Sigmoid colon (tissue), 7 donors: ENCODE data around the gene KRTAP10-4. TPM values are rescaled to one million over a fixed set of nuclear protein-coding genes. Genes with fewer than 3 reads are reported as not detected.
A peak's percentile ranks its signal among the peaks of the same experiment; 100 is the strongest.

ENCODE experiments used
- DNase-seq: peaks from one replicate; pipeline ENCODE4 v3.0.0-alpha.2; 2019
- H3K27ac ChIP-seq, 4 donors: fragments of 200-600 bp; sonication (generic); one replicate each; pipeline ENCODE4 v1.5.1; 2016 to 2019; ENCODE audit warnings: mild to moderate bottlenecking in 1 of 4
- H3K27me3 ChIP-seq, 3 donors: fragments of 200-600 bp; sonication (generic); one replicate each; pipeline ENCODE4 v1.5.1; 2019; ENCODE audit warnings: mild to moderate bottlenecking in 1 of 3
- H3K36me3 ChIP-seq, 4 donors: fragments of 200-600 bp; sonication (generic); one replicate each; pipeline ENCODE4 v1.5.1; 2016 to 2019
- H3K4me1 ChIP-seq, 4 donors: fragments of 200-600 bp; sonication (generic); one replicate each; pipeline ENCODE4 v1.5.1; 2017 to 2019
- H3K4me3 ChIP-seq, 4 donors: fragments of 200-600 bp; sonication (generic); one replicate each; pipeline ENCODE4 v1.5.1; 2017 to 2019; ENCODE audit warnings: mild to moderate bottlenecking in 2 of 4, moderate library complexity in 1 of 4
- H3K9me3 ChIP-seq, 4 donors: fragments of 200-600 bp in 3 of 4; sonication (generic) in 3 of 4; one replicate each; pipeline versions ENCODE4 v1.5.1 to v1.6.1; 2013 to 2019
- EP300 ChIP-seq, 4 donors: sonication (generic); formaldehyde crosslinking; IDR thresholded peaks; one replicate each; pipeline ENCODE4 v1.6.1; 2017; ENCODE audit warnings: antibody characterized with exemption in 4 of 4
- POLR2A ChIP-seq, 2 donors: fragments of 450-650 bp; IDR thresholded peaks; one replicate each; pipeline ENCODE4 v1.6.1; 2016; ENCODE audit warnings: antibody characterized with exemption in 2 of 2, mild to moderate bottlenecking in 2 of 2, moderate library complexity in 2 of 2
- POLR2AphosphoS5 ChIP-seq, 4 donors: sonication (generic); formaldehyde crosslinking; IDR thresholded peaks; one replicate each; pipeline ENCODE4 v1.6.1; 2017; ENCODE audit warnings: antibody characterized with exemption in 4 of 4
- WGBS, 2 donors: extraction: QIAGEN DNeasy Blood & Tissue Kit; methylation state at CpG; one replicate each; pipeline ENCODE4 v1.1.7; 2013; 5-methylcytosine and 5-hydroxymethylcytosine counted together
- intact Hi-C: fragments of 100-400 bp; cut with DNase I; formaldehyde crosslinking; loops from one replicate; pipeline ENCODE4 v1.15.1; 2023
- polyA plus RNA-seq, 3 donors: library from polyadenylated mRNA; stranded (reverse); fragments of 200-250 nt; gene quantifications; one replicate each; pipeline ENCODE4 v1.2.3, GENCODE V29; 2013
- total RNA-seq, 4 donors: library from RNA; depleted of rRNA; stranded (reverse); fragments of >200 nt; gene quantifications; one replicate each; pipeline ENCODE4 v1.1.0, GENCODE V29; 2016
- TF ChIP-seq, protein P1 (sequence below), 4 experiments: fragments of 450-650 bp in 3 of 4; fragments of 200-600 bp in 1 of 4; IDR thresholded peaks; one replicate each; pipeline ENCODE4 v1.5.1; 2016 to 2019; ENCODE audit warnings: antibody characterized with exemption in 4 of 4, mild to moderate bottlenecking in 3 of 4, moderate library complexity in 2 of 4
- donor health status: healthy with polysubstance abuse.
- donor health status: Bipolar disorder and iron deficiency.
- donor health status: healthy.

Gene KRTAP10-4
- total and polyA plus RNA-seq, 7 donors = not detected

DNA sequence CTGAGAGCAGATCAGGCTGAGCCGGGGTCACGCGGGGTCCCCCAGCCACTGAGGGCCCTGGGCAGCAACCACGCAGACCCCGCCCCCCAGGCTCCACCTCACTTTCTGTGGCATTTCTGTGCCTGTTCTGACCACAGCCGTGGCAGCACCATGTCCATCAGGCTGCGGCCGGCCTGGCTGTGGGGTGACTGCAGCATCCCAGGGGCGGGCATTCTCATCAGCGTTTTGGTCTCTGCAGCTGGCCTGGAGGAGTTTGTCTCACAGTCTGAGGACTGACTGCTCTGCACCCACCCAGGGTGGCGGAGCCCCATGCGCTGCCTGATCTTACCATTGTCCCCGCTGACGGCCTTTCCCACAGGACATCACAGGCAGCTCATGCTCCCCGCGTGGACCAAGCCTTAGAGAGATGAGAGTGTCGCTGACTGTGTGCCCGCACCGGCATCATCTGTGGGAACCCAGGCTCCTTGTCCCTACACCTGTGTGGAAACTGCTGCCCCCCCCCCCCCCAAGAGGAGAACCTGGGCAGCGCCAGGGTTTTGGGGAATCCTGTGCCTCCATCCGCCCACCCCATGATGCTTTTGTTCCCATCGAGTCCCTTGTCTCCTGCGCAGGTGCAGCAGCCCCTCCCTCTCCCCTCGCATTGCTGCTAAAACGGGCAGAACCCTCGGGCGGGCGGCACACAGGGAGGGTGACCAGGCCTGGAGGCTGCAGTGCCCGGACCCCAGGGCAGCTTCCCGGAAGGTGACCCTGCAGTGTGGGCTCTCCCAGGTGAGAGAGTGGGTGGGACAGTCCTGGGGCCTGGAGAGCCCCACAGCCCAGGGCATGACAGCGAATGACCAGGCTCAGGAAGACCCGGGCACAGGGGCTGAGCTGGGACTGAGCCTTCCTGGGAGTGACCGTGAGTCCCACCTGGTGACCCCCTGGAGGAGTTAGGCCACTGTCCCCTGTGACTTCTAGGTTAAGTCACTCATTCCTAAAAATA, 35.3 kb upstream of the KRTAP10-4 start:
- Histone ChIP-seq H3K9me3 (peaks cover 0 to 8% (median 3%) of the 10 kb centered on the region in 4 donors), H3K4me3 (no peak overlapping the region), H3K4me1 (no peaks in the 10 kb centered on the region), H3K36me3 (no peaks in the 10 kb centered on the region), H3K27ac (no peak overlapping the region), H3K27me3 (peaks cover 0 to 10% (median 0%) of the 10 kb centered on the region in 3 donors)
- peak; percentile 39 for DNase-seq
- intact Hi-C loops = no loop called here
- WGBS, 2 donors = 90 to 93% methylated on average over 33 of the region's 33 CpGs
- no peak for TF ChIP-seq EP300 (IDR thresholded peaks at IDR 0.05)
- TF ChIP-seq, protein P1, sequence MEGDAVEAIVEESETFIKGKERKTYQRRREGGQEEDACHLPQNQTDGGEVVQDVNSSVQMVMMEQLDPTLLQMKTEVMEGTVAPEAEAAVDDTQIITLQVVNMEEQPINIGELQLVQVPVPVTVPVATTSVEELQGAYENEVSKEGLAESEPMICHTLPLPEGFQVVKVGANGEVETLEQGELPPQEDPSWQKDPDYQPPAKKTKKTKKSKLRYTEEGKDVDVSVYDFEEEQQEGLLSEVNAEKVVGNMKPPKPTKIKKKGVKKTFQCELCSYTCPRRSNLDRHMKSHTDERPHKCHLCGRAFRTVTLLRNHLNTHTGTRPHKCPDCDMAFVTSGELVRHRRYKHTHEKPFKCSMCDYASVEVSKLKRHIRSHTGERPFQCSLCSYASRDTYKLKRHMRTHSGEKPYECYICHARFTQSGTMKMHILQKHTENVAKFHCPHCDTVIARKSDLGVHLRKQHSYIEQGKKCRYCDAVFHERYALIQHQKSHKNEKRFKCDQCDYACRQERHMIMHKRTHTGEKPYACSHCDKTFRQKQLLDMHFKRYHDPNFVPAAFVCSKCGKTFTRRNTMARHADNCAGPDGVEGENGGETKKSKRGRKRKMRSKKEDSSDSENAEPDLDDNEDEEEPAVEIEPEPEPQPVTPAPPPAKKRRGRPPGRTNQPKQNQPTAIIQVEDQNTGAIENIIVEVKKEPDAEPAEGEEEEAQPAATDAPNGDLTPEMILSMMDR (IDR thresholded peaks at IDR 0.05) = no peak
- TF ChIP-seq POLR2A (IDR thresholded peaks at IDR 0.05) = no peak
- no peak for TF ChIP-seq POLR2AphosphoS5 (IDR thresholded peaks at IDR 0.05)

DNA sequence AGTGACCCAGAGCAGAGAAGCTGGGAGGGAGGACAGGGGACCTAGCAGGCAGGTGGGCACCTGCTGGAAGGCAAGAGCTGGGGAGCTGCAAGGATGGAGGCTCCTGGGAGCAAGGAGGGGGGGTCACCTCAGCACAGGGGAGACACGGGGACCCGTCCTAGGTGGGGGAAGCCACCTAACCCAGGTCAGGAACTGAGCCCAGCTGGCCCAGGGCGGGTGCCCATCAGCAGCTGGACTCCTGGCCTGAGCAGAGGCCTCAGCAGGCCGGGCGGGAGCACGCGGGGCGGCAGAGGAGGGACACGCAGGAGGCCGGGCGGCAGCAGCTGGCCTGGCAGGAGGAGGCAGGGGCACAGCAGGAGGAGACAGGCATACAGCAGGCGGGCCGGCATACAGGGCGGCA, 34.5 kb upstream of the KRTAP10-4 start:
- DNase-seq = peak; percentile 46
- TF ChIP-seq EP300 (IDR thresholded peaks at IDR 0.05) = no peak
- no peak for TF ChIP-seq POLR2A (IDR thresholded peaks at IDR 0.05)
- TF ChIP-seq POLR2AphosphoS5 (IDR thresholded peaks at IDR 0.05) = no peak
- TF ChIP-seq, protein P1 (IDR thresholded peaks at IDR 0.05) = no peak
- Histone ChIP-seq H3K4me1 (no peaks in the 10 kb centered on the region), H3K36me3 (no peaks in the 10 kb centered on the region), H3K4me3 (no peak overlapping the region), H3K9me3 (peaks cover 0 to 11% (median 3%) of the 10 kb centered on the region in 4 donors), H3K27ac (no peak overlapping the region), H3K27me3 (peaks cover 0 to 10% (median 0%) of the 10 kb centered on the region in 3 donors)
- 61 to 73% methylated on average over 14 of the region's 14 CpGs for WGBS, 2 donors
- intact Hi-C loops = no loop called here

DNA sequence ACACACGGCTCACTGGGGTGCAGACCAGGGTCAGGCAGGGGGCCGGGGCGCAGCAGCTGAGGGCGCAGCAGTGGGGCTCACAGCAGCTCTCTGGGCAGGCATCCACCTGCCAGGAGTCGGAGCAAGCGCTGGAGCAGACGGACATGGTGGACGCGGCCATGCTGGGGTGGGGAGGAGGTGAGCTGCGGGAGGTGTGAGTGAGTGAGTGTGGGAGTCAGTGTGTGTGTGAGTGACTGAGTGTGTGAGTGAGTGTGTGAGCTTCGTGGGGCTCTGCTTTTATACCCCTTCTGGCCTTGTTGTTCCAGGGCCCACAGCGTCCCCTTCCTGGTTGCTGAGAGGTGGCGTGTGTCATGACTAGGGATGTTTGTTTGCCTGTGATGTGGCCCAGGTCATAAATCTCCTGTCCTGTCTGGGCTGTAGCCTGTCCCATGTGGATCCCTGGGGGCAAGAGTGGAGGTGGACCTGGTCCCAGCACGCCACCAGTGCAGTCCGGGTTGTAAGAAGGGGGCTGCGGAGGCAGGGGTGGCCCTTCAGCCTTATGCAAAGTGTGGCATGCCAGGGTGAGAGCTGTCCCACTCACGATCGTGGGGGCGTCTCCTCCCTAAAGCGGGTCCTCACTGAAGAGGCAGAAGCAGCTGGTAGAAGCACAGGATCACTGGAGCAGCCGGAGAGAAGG, 33.4 kb upstream of the KRTAP10-4 start, which contains the start of gene KRTAP10-1:
TSS of gene KRTAP10-1 (minus strand) at position 205 of the 676 bp plus-strand sequence. CDS start at position 160, 45 bp downstream.
- Histone ChIP-seq H3K27ac (no peak within 1 kb of the TSS), H3K9me3 (peaks cover 0 to 11% (median 3%) of the 10 kb centered on the region in 4 donors), H3K4me3 (no peak within 1 kb of the TSS), H3K4me1 (no peaks in the 10 kb centered on the region), H3K27me3 (peaks cover 0 to 10% (median 0%) of the 10 kb centered on the region in 3 donors), H3K36me3 (no peaks in the 10 kb centered on the region)
- WGBS, 2 donors = 63 to 69% methylated on average over 21 of the region's 21 CpGs
- TF ChIP-seq EP300 (IDR thresholded peaks at IDR 0.05) = no peak
- TF ChIP-seq POLR2AphosphoS5 (IDR thresholded peaks at IDR 0.05) = no peak
- TF ChIP-seq, protein P1 (IDR thresholded peaks at IDR 0.05) = no peak
- TF ChIP-seq POLR2A (IDR thresholded peaks at IDR 0.05) = no peak
- intact Hi-C loops = no loop called here
- peak; percentile 39 for DNase-seq

DNA sequence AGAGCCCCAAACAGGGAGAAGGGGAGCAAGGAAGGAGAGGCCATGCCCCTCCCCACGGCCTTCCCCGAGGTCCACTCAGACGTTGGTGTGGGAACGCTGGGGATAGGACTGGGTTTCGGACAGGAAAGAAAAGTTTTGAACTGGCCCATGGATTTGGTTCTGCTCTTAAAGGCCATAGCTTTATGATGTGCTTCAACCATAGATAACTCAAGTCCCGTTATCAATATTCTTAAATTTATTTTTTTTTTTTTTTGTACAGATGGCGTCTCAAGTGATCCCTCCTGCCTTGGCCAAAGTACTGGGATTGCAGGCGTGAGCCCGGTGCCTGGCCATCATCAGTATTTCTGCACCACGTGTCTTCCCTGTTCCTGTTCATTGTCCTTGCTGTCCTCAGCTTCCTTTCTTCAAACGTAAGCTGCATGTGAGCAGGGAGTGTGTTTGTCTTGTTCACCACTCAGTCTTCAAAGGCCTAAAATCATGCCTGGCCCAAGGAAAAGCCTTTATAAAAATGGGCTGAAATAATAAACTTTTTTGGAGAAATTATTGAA, 32.7 kb upstream of the KRTAP10-4 start:
- intact Hi-C loops = no loop called here
- 82 to 84% methylated on average over 11 of the region's 11 CpGs for WGBS, 2 donors

More for the DNA sequence above, 32.7 kb upstream of the KRTAP10-4 start:
- H3K9me3 ChIP-seq = peaks cover 0 to 11% (median 3%) of the 10 kb centered on the region in 4 donors
- H3K27me3 ChIP-seq = peaks cover 0 to 10% (median 0%) of the 10 kb centered on the region in 3 donors
- DNase-seq = no peak
- no peak overlapping the region for H3K27ac ChIP-seq
- H3K36me3 ChIP-seq = no peaks in the 10 kb centered on the region
- TF ChIP-seq EP300 (IDR thresholded peaks at IDR 0.05) = no peak
- no peak for TF ChIP-seq POLR2A (IDR thresholded peaks at IDR 0.05)
- no peak for TF ChIP-seq POLR2AphosphoS5 (IDR thresholded peaks at IDR 0.05)
- TF ChIP-seq, protein P1 (IDR thresholded peaks at IDR 0.05) = no peak
- H3K4me1 ChIP-seq = no peaks in the 10 kb centered on the region
- no peak overlapping the region for H3K4me3 ChIP-seq
